Mucosa of gallbladder (tissue), 1 donor: Measurements from ENCODE around the gene ADGRL2. TPM values are rescaled to one million over a fixed set of nuclear protein-coding genes. Genes with fewer than 3 reads are reported as not detected.
A peak's percentile ranks its signal among the peaks of the same experiment; 100 is the strongest.

Source experiments
- DNase-seq: peaks from one replicate; pipeline ENCODE4 v3.0.0-alpha.2; 2020; ENCODE audit warnings: low spot score
- total RNA-seq: library from RNA; stranded (reverse); gene quantifications from one replicate; pipeline ENCODE4 v1.2.1, GENCODE V29; 2021
- donor health status: DM: no; HTN: no; CAD: no.

Gene ADGRL2
- total RNA-seq, 1 donor from 2014 or later, result 45.1 TPM

GRCh38 chr1:81907575-81907974 is 106.8 kb downstream of the ADGRL2 start:
- no peak for DNase-seq

DNA sequence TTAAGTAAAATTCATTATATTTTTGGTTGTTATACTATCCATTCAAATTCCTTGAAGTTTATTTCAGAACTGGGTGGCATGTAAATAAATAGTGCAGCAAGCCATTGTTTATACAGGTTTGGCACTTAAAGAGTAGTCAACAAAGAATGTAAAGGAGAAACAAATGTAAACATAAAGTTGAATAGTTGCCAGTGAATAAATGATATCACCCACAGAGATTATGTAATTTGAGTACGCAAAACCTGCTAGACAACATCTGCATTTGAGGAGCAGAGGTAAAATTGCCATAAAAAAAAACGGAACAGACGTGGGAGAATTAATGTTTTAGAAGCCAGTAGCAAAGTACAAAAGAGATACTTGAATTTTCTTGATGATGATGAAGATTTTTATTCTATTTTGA is 111.6 kb downstream of the ADGRL2 start:
- no peak for DNase-seq

DNA sequence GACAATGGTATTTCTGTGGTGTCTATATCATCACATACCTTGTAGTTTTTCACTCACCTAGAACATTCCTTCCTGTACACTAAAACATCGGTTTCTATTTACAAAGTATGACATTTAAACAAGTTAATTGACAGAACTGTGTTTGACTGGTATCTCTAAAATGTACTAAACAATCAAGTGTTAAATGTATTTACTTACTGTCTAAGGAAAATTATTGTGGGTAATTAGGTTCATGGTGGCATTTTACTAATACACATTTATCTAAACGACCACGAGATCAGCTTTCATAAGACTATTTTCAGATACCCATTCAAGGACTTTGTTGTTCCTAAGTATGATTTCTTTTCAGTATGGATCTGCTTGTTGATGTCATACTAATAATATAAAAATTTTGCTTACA is 115.2 kb downstream of the ADGRL2 start:
- no peak for DNase-seq

GRCh38 chr1:81920245-81920740 is 119.6 kb downstream of the ADGRL2 start:
- no peak for DNase-seq

DNA sequence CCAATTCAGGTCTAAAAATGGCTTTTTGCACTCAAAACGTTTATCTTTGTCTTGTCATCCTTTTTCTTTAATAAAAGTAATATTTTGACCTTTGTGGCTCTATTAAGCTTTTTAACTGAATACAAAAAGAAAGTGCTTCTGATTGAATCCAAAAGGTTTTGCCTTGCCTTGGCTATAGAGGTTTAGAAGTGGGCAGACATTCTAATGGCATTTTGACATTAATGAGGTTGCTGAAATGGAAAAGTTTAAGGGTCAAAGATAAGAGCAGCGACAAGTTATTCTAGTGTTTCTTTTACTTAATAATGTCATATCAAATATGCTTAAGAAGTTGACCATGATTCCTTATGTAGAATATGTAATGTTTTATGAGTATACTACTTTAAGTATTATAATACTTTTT is 120.2 kb downstream of the ADGRL2 start:
- DNase-seq, result no peak

- no peak for DNase-seq
Observed at GRCh38 chr1:81921344-81921743, 120.6 kb downstream of the ADGRL2 start.

DNA sequence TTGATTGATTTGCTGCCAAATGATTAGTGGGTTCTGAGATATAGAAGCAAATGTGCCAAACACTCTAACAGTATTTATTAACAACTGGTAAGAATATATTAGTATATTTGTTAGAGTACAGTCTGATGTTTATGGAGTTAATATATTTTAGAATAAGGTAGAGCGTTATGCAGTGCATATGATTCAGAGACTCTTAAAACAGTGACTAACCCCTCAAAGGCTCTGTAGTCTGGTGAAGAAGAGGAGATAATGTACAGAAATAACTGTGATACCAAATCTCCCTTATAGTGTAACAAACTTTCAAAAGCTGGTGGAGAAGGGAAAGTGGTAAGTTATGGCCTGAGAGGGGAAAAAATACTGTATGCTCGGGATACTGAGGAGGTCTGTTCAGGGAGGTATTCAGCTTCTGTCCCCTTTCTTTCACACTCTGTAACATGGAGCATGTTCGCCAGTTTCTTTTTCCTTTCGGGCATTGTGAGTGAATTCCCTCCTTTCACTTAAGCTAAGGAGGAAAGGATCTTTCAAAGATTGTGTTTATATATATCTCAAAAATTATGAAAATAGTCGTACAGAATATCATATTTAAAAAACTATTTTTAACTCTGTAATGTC is 121.2 kb downstream of the ADGRL2 start:
- DNase-seq, result no peak

DNA sequence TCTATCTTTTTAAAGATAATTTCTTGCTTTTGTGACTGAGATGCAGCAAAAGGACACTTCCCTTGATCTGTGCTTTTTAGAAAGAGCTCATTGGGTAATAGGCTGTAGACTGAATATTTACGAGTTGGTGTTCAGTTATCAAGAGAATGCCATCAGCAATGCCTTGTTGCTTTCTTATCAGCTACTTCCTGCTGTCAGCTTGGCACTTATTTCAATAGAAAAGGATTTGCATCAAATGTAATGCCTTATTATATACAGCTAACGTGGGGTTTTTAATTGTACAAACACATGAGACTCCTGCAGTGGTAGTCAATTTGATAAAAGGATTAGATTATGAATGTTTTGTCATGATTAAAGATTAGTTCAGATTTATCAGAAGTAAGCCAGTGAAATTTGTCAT is 122.2 kb downstream of the ADGRL2 start:
- DNase-seq, result no peak

GRCh38 chr1:81929106-81929505 is 128.4 kb downstream of the ADGRL2 start:
- DNase-seq, result no peak

DNA sequence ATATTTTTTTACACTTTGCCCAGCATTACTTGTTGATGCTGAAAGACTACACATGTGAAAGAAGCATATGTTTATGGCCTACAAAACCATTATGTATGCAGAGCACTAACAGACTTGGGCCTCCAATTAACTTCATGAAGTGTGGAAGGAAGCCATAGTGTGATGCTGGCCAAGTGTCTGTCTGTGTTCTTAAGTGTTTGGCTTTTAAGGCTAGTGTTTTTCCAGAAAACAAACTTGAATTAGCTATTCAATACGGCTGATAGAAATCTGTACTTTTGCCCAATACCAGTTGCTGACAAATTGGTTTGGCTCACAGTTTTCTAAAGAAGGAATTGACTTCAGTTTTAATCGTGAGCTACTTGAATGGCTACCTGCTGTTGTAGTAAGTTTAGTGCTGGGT is 136.1 kb downstream of the ADGRL2 start:
- no peak for DNase-seq

GRCh38 chr1:81937791-81938450 is 137.2 kb downstream of the ADGRL2 start:
- no peak for DNase-seq

GRCh38 chr1:81948495-81948894 is 147.8 kb downstream of the ADGRL2 start:
- DNase-seq, result no peak

GRCh38 chr1:81949421-81949820 is 148.7 kb downstream of the ADGRL2 start:
- DNase-seq, result no peak

DNA sequence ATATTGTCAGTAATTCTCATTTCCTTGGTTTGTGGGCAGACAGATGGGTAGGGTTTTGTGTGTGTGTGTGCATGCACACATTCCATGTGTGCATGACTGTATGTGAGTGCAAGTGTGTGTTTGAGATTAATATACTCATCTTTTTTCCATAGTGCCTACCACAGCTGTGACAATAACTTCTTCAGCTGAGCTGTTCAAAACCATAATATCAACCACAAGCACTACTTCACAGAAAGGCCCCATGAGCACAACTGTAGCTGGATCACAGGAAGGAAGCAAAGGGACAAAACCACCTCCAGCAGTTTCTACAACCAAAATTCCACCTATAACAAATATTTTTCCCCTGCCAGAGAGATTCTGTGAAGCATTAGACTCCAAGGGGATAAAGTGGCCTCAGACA is 149.3 kb downstream of the ADGRL2 start:
- no peak for DNase-seq

DNA sequence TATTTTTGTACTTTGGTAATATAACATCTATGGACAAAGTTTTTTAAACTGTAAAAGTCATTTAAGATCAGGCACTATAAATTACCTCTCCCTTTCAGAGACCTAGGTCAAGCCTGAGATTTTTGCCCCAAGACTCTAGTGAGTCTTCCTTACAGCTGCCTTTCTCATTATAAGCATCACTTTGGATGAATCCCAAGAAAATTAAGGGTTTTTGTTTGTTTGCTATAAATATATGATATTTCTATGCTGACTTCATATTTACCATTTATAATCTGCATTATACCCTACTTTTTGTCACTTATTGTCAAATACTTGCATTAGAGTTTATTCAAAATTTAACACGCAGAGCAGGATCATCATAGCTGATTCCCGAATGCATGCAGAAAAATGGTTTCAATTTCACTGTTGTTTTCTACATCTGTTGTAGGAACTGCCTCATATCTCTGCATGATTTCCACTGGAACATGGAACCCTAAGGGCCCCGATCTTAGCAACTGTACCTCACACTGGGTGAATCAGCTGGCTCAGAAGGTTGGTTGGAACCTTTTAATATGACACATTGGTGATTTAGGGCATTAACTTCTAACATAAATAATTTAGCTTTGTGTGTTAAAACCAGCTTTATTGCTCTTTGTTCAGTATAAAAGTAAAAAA is 150.0 kb downstream of the ADGRL2 start:
- no peak for DNase-seq

DNA sequence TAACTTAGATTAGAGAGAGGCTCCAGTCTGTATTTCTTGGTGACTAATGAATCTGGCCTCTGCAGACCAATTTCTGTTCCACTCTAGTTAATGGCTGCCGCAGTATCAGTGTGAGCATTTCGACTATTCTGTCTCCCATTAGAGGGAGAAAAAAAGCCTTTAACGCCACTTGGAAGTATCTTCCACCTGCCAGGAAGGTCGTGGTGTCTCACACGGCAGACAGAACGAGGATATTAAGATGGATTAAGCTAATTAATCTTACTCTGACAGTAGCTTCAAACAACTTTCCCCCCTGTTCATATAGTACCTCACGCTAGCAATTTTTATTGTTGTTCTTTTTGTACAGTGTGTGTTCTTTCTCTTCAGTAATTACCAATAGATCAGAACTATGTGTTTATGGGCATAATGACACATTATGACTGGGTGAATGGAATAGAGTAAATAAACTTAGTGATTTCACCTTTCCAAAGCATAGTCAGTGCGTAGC is 153.8 kb downstream of the ADGRL2 start:
- no peak for DNase-seq

GRCh38 chr1:81967951-81968350 is 167.2 kb downstream of the ADGRL2 start:
- no peak for DNase-seq

GRCh38 chr1:81970416-81970815 is 169.7 kb downstream of the ADGRL2 start:
- no peak for DNase-seq

GRCh38 chr1:81974222-81974841 is 173.6 kb downstream of the ADGRL2 start:
- peak; percentile 9 for DNase-seq

DNA sequence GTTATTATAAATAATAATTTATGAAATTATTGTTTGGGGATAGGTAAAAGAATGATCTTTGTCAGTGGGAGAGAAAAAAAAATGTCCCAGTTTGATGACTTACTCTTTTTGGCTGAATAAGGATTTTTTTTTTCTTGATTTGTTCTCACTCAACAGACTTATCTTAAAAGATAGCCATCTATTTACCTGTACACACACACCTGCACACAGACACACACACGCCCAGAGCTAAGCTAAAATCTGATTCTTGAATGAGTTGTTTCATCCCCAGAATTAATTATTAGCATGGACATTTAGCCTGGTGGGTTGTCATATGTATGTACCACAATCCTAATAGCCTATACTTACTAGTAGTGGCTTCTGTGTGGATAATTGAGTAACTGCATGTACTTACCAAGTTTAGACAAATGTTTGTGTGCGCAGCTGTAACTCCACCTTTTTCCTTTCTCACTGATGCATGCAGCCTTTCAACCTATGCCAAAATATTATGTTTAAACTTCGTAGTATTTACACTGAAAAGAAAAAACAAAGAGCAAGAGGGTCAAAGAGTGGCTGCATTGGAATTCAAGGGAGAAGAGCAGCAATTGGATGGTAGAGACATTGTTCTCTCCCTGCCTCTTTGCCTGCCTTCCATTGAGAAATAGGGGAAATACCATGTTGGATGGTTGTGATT is 174.3 kb downstream of the ADGRL2 start:
- DNase-seq, result no peak

- no peak for DNase-seq
Observed at GRCh38 chr1:81976539-81976938, 175.8 kb downstream of the ADGRL2 start.

DNA sequence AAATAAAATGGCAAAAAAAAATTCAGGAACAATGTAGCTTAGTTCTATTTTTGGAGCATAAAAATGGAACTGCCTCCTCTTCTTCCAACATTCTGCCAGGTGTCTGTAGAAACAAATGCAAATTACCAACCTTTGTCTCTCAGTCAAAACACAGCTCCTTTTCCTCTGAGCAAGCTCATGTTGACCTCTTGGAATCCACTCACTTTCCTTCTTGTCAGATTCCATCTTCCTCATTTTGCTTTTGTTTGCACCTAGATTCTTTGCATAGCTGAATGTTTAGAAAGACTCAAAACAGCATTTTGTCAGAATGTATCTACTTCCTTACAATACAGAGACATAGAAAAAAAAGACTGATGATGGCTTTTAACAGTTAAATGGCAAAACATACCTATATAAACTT is 178.2 kb downstream of the ADGRL2 start:
- DNase-seq, result no peak
